GM12864 (cell line): ENCODE data around the gene C2CD2L.

Source experiments
- DNase-seq: peaks from one replicate; pipeline ENCODE4 v3.0.0-alpha.2; 2011; ENCODE audit warnings: low read depth
- H3K4me3 ChIP-seq: 2 replicates; pipeline ENCODE4 v1.5.1; 2011; ENCODE audit warnings: mild to moderate bottlenecking, low read depth, low read length, control low read depth
- CTCF ChIP-seq: IDR thresholded peaks from 2 replicates; pipeline ENCODE4 v1.5.1; 2011; ENCODE audit warnings: low read depth, mild to moderate bottlenecking, moderate library complexity, low read length, control low read depth, inconsistent platforms; ENCODE audit errors: missing control alignments

Gene C2CD2L

GRCh38 chr11:119153049-119153818 is 46.1 kb downstream of the C2CD2L start:
- no peak for DNase-seq
- TF ChIP-seq CTCF, result peak; percentile 14

GRCh38 chr11:119154178-119154577 is 47.0 kb downstream of the C2CD2L start:
- no peak for TF ChIP-seq CTCF
- H3K4me3 ChIP-seq, result no peak overlapping the region
- no peak for DNase-seq

More at GRCh38 chr11:119153049-119153818, 46.1 kb downstream of the C2CD2L start:
- no peak overlapping the region for H3K4me3 ChIP-seq

- TF ChIP-seq CTCF, result peak; percentile 2
- no peak for DNase-seq
- no peak overlapping the region for H3K4me3 ChIP-seq
These were observed 48.8 kb downstream of the C2CD2L start for GRCh38 chr11:119155733-119156492.

GRCh38 chr11:119156496-119156895 is 49.4 kb downstream of the C2CD2L start:
- DNase-seq, result no peak
- no peak overlapping the region for H3K4me3 ChIP-seq
- no peak for TF ChIP-seq CTCF

GRCh38 chr11:119157063-119157462 is 49.9 kb downstream of the C2CD2L start:
- no peak for TF ChIP-seq CTCF
- no peak overlapping the region for H3K4me3 ChIP-seq

GRCh38 chr11:119158467-119158866 is 51.3 kb downstream of the C2CD2L start:
- TF ChIP-seq CTCF, result no peak
- no peak overlapping the region for H3K4me3 ChIP-seq
- no peak for DNase-seq

More at GRCh38 chr11:119157063-119157462, 49.9 kb downstream of the C2CD2L start:
- DNase-seq, result no peak
